IMR-90 (cell line): ENCODE results near the gene GZMM. TPM values are rescaled to one million over a fixed set of nuclear protein-coding genes. Genes with fewer than 3 reads are reported as not detected.

Source experiments
- ATAC-seq: fragments of 200-7000 bp; cut with Tn5 transposase; 2 replicates; pipeline ENCODE4 v1.9.1; 2020; ENCODE audit warnings: low read depth, mild to moderate bottlenecking, moderate library complexity
- BruUV-seq: library from RNA; stranded (reverse); fragments of 400-500 nt; replicated peaks from 2 replicates; lab custom pipeline; 2021; lab: Mats Ljungman, UMichigan
- CTCF ChIA-PET: fragments of 300-600 bp; formaldehyde crosslinking; extraction: SDS; loops from one replicate; lab custom pipeline; 2021; ENCODE audit warnings: antibody characterized with exemption; lab: Yijun Ruan, JAX
- POLR2A ChIA-PET: fragments of 300-600 bp; sonication (Branson Sonifier 250); formaldehyde crosslinking; loops from one replicate; lab custom pipeline; 2022; ENCODE audit warnings: antibody characterized with exemption; ENCODE audit not compliant: unreplicated experiment; lab: Charles Lee
- DNase-seq: peaks from one replicate; pipeline ENCODE4 v3.0.0; 2013
- H2AFZ ChIP-seq: replicated peaks from 2 replicates; pipeline ENCODE3; 2013; ENCODE audit warnings: low read length, mild to moderate bottlenecking; ENCODE audit not compliant: poor library complexity
- H2AK5ac ChIP-seq: 2 replicates; pipeline ENCODE4 v1.6.1; 2013; ENCODE audit warnings: low read depth, low read length, inconsistent platforms
- H2AK9ac ChIP-seq: replicated peaks from 2 replicates; pipeline ENCODE3; 2013; ENCODE audit warnings: mild to moderate bottlenecking, low read depth, low read length, moderate library complexity; ENCODE audit not compliant: poor library complexity
- H2BK120ac ChIP-seq: 2 replicates; pipeline ENCODE4 v1.6.1; 2013; ENCODE audit warnings: low read depth, low read length, inconsistent platforms
- H2BK15ac ChIP-seq: 3 replicates; pipeline ENCODE4 v1.6.1; 2013; ENCODE audit warnings: low read depth, low read length, inconsistent platforms
- H2BK20ac ChIP-seq: 2 replicates; pipeline ENCODE4 v1.6.1; 2013; ENCODE audit warnings: low read depth, mild to moderate bottlenecking, inconsistent platforms, low read length, moderate library complexity
- H2BK5ac ChIP-seq: 2 replicates; pipeline ENCODE4 v1.6.1; 2013; ENCODE audit warnings: mild to moderate bottlenecking, low read depth, low read length, inconsistent platforms; ENCODE audit not compliant: poor library complexity, severe bottlenecking
- H3K14ac ChIP-seq: replicated peaks from 2 replicates; pipeline ENCODE4 v1.6.1; 2013; ENCODE audit warnings: low read depth, low read length, inconsistent platforms
- H3K18ac ChIP-seq: 2 replicates; pipeline ENCODE4 v1.6.1; 2013; ENCODE audit warnings: low read depth, low read length, control low read depth
- H3K23ac ChIP-seq: 2 replicates; pipeline ENCODE4 v1.6.1; 2013; ENCODE audit warnings: low read depth, low read length, inconsistent platforms
- H3K27ac ChIP-seq: 2 replicates; pipeline ENCODE4 v1.5.1; 2013; ENCODE audit warnings: mild to moderate bottlenecking, control low read depth, low read length; ENCODE audit not compliant: insufficient read depth
- H3K27me3 ChIP-seq: 2 replicates; pipeline ENCODE4 v1.6.1; 2013; ENCODE audit warnings: low read length; ENCODE audit not compliant: control insufficient read depth, insufficient read depth
- H3K36me3 ChIP-seq: 2 replicates; pipeline ENCODE4 v1.6.1; 2013; ENCODE audit warnings: low read length, mixed read lengths; ENCODE audit not compliant: control insufficient read depth, insufficient read depth
- H3K4ac ChIP-seq: 2 replicates; pipeline ENCODE4 v1.6.1; 2013; ENCODE audit warnings: low read depth, low read length, inconsistent platforms
- H3K4me1 ChIP-seq: 2 replicates; pipeline ENCODE4 v1.6.1; 2013; ENCODE audit warnings: low read length, mixed read lengths; ENCODE audit not compliant: control insufficient read depth, insufficient read depth
- H3K4me2 ChIP-seq: 2 replicates; pipeline ENCODE4 v1.6.1; 2013; ENCODE audit warnings: low read depth, mild to moderate bottlenecking, control low read depth, low read length, moderate library complexity
- H3K4me3 ChIP-seq: 2 replicates; pipeline ENCODE4 v1.5.1; 2013; ENCODE audit warnings: low read depth, mild to moderate bottlenecking, control low read depth, low read length, moderate library complexity; ENCODE audit not compliant: insufficient read depth
- H3K56ac ChIP-seq: 2 replicates; pipeline ENCODE4 v1.6.1; 2013; ENCODE audit warnings: low read length, inconsistent platforms; ENCODE audit not compliant: insufficient read depth; ENCODE audit errors: extremely low read depth
- H3K79me1 ChIP-seq, 2 experiments: 2 replicates each; pipeline ENCODE4 v1.6.1; 2013; ENCODE audit warnings: low read length in 2 of 2, inconsistent platforms in 1 of 2, low read depth in 1 of 2
- H3K9ac ChIP-seq: 2 replicates; pipeline ENCODE4 v1.6.1; 2013; ENCODE audit warnings: low read depth, low read length, control low read depth
- H3K9me1 ChIP-seq: 2 replicates; pipeline ENCODE4 v1.6.1; 2013; ENCODE audit warnings: low read length, inconsistent platforms; ENCODE audit not compliant: insufficient read depth
- H3K9me3 ChIP-seq: 2 replicates; pipeline ENCODE4 v1.6.1; 2013; ENCODE audit warnings: low read length; ENCODE audit not compliant: control insufficient read depth, insufficient read depth
- H4K20me1 ChIP-seq: 2 replicates; pipeline ENCODE4 v1.6.1; 2013; ENCODE audit warnings: low read length, inconsistent platforms; ENCODE audit not compliant: insufficient read depth
- H4K5ac ChIP-seq: 2 replicates; pipeline ENCODE4 v1.6.1; 2013; ENCODE audit warnings: mild to moderate bottlenecking, low read depth, low read length, control low read depth
- H4K8ac ChIP-seq, 2 experiments: 2 replicates each; pipeline ENCODE4 v1.6.1; 2013; ENCODE audit warnings: low read depth in 2 of 2, low read length in 2 of 2, control low read depth in 1 of 2, inconsistent platforms in 1 of 2
- H4K91ac ChIP-seq: 2 replicates; pipeline ENCODE4 v1.6.1; 2013; ENCODE audit warnings: low read depth, low read length, inconsistent platforms; ENCODE audit not compliant: insufficient read depth
- CEBPB ChIP-seq: IDR thresholded peaks from 2 replicates; pipeline ENCODE4 v1.6.1; 2012; ENCODE audit warnings: low read depth, low read length, improper control_type of control experiment
- CHD1 ChIP-seq: IDR thresholded peaks from 2 replicates; pipeline ENCODE4 v1.6.1; 2012; ENCODE audit warnings: low read depth, low read length, improper control_type of control experiment
- CTCF ChIP-seq: conservative IDR thresholded peaks from 2 replicates; pipeline ENCODE4 v1.5.1; 2012; ENCODE audit warnings: mild to moderate bottlenecking, low read depth, low read length, improper control_type of control experiment
- ELK1 ChIP-seq: fragments of 150-350 bp; IDR thresholded peaks from 2 replicates; pipeline ENCODE4 v1.6.1; 2016; ENCODE audit warnings: low read depth, mild to moderate bottlenecking, low read length, moderate library complexity, borderline replicate concordance
- FOS ChIP-seq: fragments of 150-350 bp; IDR thresholded peaks from 2 replicates; pipeline ENCODE4 v1.6.1; 2016; ENCODE audit warnings: low read depth, low read length
- MAFK ChIP-seq: IDR thresholded peaks from 2 replicates; pipeline ENCODE4 v1.6.1; 2012; ENCODE audit warnings: low read depth, low read length, improper control_type of control experiment
- MAZ ChIP-seq: IDR thresholded peaks from 2 replicates; pipeline ENCODE4 v1.6.1; 2012; ENCODE audit warnings: low read depth, mild to moderate bottlenecking, low read length, improper control_type of control experiment, moderate library complexity, borderline replicate concordance
- MXI1 ChIP-seq: IDR thresholded peaks from 2 replicates; pipeline ENCODE4 v1.6.1; 2012; ENCODE audit warnings: low read depth, mild to moderate bottlenecking, low read length, moderate library complexity, borderline replicate concordance
- NFE2L2 ChIP-seq: fragments of 150-350 bp; IDR thresholded peaks from 2 replicates; pipeline ENCODE4 v1.6.1; 2016; ENCODE audit warnings: low read depth, mild to moderate bottlenecking, low read length
- POLR2A ChIP-seq: IDR thresholded peaks from 2 replicates; pipeline ENCODE4 v1.6.1; 2012; ENCODE audit warnings: mild to moderate bottlenecking, low read depth, low read length
- RAD21 ChIP-seq: IDR thresholded peaks from 2 replicates; pipeline ENCODE4 v1.6.1; 2012; ENCODE audit warnings: low read length, improper control_type of control experiment
- RCOR1 ChIP-seq: IDR thresholded peaks from 2 replicates; pipeline ENCODE4 v1.6.1; 2012; ENCODE audit warnings: mild to moderate bottlenecking, low read length, improper control_type of control experiment; ENCODE audit not compliant: insufficient replicate concordance
- RFX5 ChIP-seq: IDR thresholded peaks from 2 replicates; pipeline ENCODE4 v1.8.0; 2012; ENCODE audit warnings: low read depth, mild to moderate bottlenecking, low read length, moderate library complexity
- SMC3 ChIP-seq: fragments of 150-350 bp; IDR thresholded peaks from 2 replicates; pipeline ENCODE4 v1.6.1; 2016; ENCODE audit warnings: low read depth, mild to moderate bottlenecking, antibody characterized with exemption, low read length, moderate library complexity
- USF2 ChIP-seq: fragments of 150-350 bp; IDR thresholded peaks from 2 replicates; pipeline ENCODE4 v1.6.1; 2017; ENCODE audit warnings: mild to moderate bottlenecking, antibody characterized with exemption, low read length, low read depth
- WGBS, 2 experiments: methylation state at CpG; one replicate each; pipeline versions ENCODE4 v1.1.5 to v1.1.7; 2013; ENCODE audit warnings: missing lambda C conversion rate in 2 of 2; ENCODE audit not compliant: insufficient read length in 1 of 2; ENCODE audit errors: extremely low coverage in 2 of 2; 5-methylcytosine and 5-hydroxymethylcytosine counted together
- dilution Hi-C: fragments of 300-500 bp; cut with HindIII; formaldehyde crosslinking; loops from one replicate; pipeline ENCODE4 v1.14.3; 2018; ENCODE audit warnings: low sequenced_read_pairs; ENCODE audit not compliant: unreplicated experiment
- in situ Hi-C: fragments of 300-500 bp; cut with MboI; formaldehyde crosslinking; loops from 3 replicates; pipeline ENCODE4 v1.14.3; 2019; ENCODE audit warnings: low sequenced_read_pairs, inconsistent platforms, mixed read lengths
- intact Hi-C: fragments of 100-400 bp; cut with micrococcal nuclease; formaldehyde crosslinking; loops from 2 replicates; pipeline ENCODE4 v1.10.0; 2022
- polyA plus RNA-seq, 3 experiments: library from polyadenylated mRNA; depleted of rRNA; stranded (reverse); fragments of >200 nt; gene quantifications; 2 replicates each; pipeline ENCODE4 v1.2.3, GENCODE V29; 2012; ENCODE audit warnings: low replicate concordance in 1 of 3
- total RNA-seq: library from RNA; depleted of rRNA; stranded (reverse); fragments of >200 nt; gene quantifications from 2 replicates; pipeline ENCODE4 v1.2.3, GENCODE V29; 2012

The GZMM gene
- total and polyA plus RNA-seq, 2 of the 4 experiments (the other 2 are of a cell fraction) = 0.24 TPM; not detected in 1

GRCh38 chr19:510606-511100 is 33.2 kb upstream of the GZMM start:
- Histone ChIP-seq H4K8ac (peak overlapping the region in 1 of 2 experiments; percentile 63; a peak in 1 of 4 replicates), H2AK5ac (no peak overlapping the region), H3K27me3 (no peaks in the 10 kb centered on the region), H3K4ac (no peak overlapping the region), H3K27ac (peak overlapping the region; percentile 20; the same call in 1 of the 2 replicates), H3K4me1 (peaks cover 12% of the 10 kb centered on the region), H3K79me1 (peaks cover 4 to 43% of the 10 kb centered on the region in 2 experiments), H4K91ac (no peak overlapping the region), H2BK5ac (peak overlapping the region; percentile 7), H4K20me1 (peaks cover 10% of the 10 kb centered on the region), H2BK120ac (no peak overlapping the region), H3K9ac (no peak overlapping the region), H3K9me1 (peaks cover 8% of the 10 kb centered on the region; the same call in 1 of the 2 replicates), H2AFZ (peak overlapping the region; percentile 57), H3K23ac (no peak overlapping the region), H2AK9ac (peak overlapping the region; percentile 81), H2BK20ac (no peak overlapping the region), H3K14ac (no peak overlapping the region), H3K4me2 (0 out of 2 replicates have a peak overlapping the region, but pooled peaks have one; percentile 11), H3K36me3 (peaks cover 12% of the 10 kb centered on the region), H3K4me3 (no peak overlapping the region), H4K5ac (peak overlapping the region; percentile 14; the same call in 1 of the 2 replicates), H3K56ac (no peak overlapping the region), H2BK15ac (no peak overlapping the region), H3K9me3 (no peaks in the 10 kb centered on the region), H3K18ac (no peak overlapping the region)
- DNase-seq (peak; percentile 81), ATAC-seq (peak; percentile 36)
- dilution Hi-C loops (no loop called here), intact Hi-C loops (loop anchor here (2.0 kb wide), 1 partner anchor 22 kb away; no protein-coding TSS in a partner anchor), in situ Hi-C loops (no loop called here)
- WGBS, 2 experiments = 38% methylated on average over 9 of the region's 21 CpGs; no CpG with 5 or more reads in 1 of the 2 experiments
- no TSS peak for BruUV-seq
- ChIA-PET POLR2A (no interaction called here), CTCF (interaction anchor here (0.9 to 1.5 kb wide), 4 partner anchors 11 to 23 kb away, joined by 3 to 11 read pairs (median 4); partner anchors contain the start of gene CDC34)
- TF ChIP-seq RCOR1 = no peak
- TF ChIP-seq SMC3 = peak; percentile 70
- peak; percentile 60; the same call in 1 of the 2 replicates for TF ChIP-seq MAZ
- TF ChIP-seq CEBPB = no peak
- no peak for TF ChIP-seq NFE2L2
- no peak for TF ChIP-seq MXI1
- TF ChIP-seq CTCF = peak; percentile 99
- TF ChIP-seq CHD1 = no peak
- TF ChIP-seq FOS = no peak
- no peak for TF ChIP-seq ELK1
- peak; percentile 72 for TF ChIP-seq RAD21
- TF ChIP-seq RFX5 = no peak
- TF ChIP-seq POLR2A = no peak
- TF ChIP-seq USF2 = peak; percentile 17; the same call in 1 of the 2 replicates
- TF ChIP-seq MAFK = no peak
